Measurements from ENCODE around the gene EPS8L2. TPM values are rescaled to one million over a fixed set of nuclear protein-coding genes. Genes with fewer than 3 reads are reported as not detected.

The EPS8L2 gene
- total RNA-seq, 1 donor from 2014 or later = 3.0 TPM

- peak in 1 of 2 donors; percentile 48 for DNase-seq (ENCODE audit: low read depth in 2 of 2)
Measured at GRCh38 chr11:774873-775592, 69.0 kb downstream of the EPS8L2 start.

GRCh38 chr11:776263-776560 lies 70.2 kb downstream of the EPS8L2 start:
- DNase-seq (ENCODE audit: low read depth in 2 of 2) = no peak

- peak in 1 of 2 donors; percentile 40 for DNase-seq (ENCODE audit: low read depth in 2 of 2)
Measured at GRCh38 chr11:776561-777287, 70.7 kb downstream of the EPS8L2 start.

Other genes with a start within 250 kb of the EPS8L2 start
- gene RNH1, start 199.0 kb upstream of the EPS8L2 start, total RNA-seq = 210 and 302 TPM in 2 replicates
- 43.7 and 50.6 TPM in 2 replicates for gene HRAS, start 170.7 kb upstream of the EPS8L2 start, total RNA-seq
- gene LRRC56, start 168.7 kb upstream of the EPS8L2 start, total RNA-seq = 0.26 and 0.51 TPM in 2 replicates
- 0.90 and 2.0 TPM in 2 replicates for gene LMNTD2, start 145.5 kb upstream of the EPS8L2 start, total RNA-seq
- gene RASSF7, start 145.3 kb upstream of the EPS8L2 start, total RNA-seq = 13.9 and 17.4 TPM in 2 replicates
- 16.8 and 23.8 TPM in 2 replicates for gene PHRF1, start 129.8 kb upstream of the EPS8L2 start, total RNA-seq
- gene IRF7, start 90.3 kb upstream of the EPS8L2 start, total RNA-seq = 6.7 and 16.2 TPM in 2 replicates
- gene CDHR5, start 81.3 kb upstream of the EPS8L2 start, total RNA-seq = not detected in 2 replicates
- not detected in 2 replicates for gene SCT, start 79.0 kb upstream of the EPS8L2 start, total RNA-seq
- gene DRD4, start 69.0 kb upstream of the EPS8L2 start, total RNA-seq = under 0.01 TPM in 1 of 2 replicates, not detected in the other
- gene DEAF1, start 11.0 kb upstream of the EPS8L2 start, total RNA-seq = 30.9 and 37.6 TPM in 2 replicates
- gene TMEM80, start 10.4 kb upstream of the EPS8L2 start, total RNA-seq = 7.6 and 15.3 TPM in 2 replicates
- gene TALDO1, start 41.2 kb downstream of the EPS8L2 start, total RNA-seq = 112 and 113 TPM in 2 replicates
- gene GATD1, start 71.3 kb downstream of the EPS8L2 start, total RNA-seq = 19.3 and 32.4 TPM in 2 replicates
- under 0.01 and 0.13 TPM in 2 replicates for gene CEND1, start 83.9 kb downstream of the EPS8L2 start, total RNA-seq
- gene SLC25A22, start 92.0 kb downstream of the EPS8L2 start, total RNA-seq = 4.0 and 7.7 TPM in 2 replicates
- gene PIDD1, start 99.0 kb downstream of the EPS8L2 start, total RNA-seq = 4.5 and 4.9 TPM in 2 replicates
- gene RPLP2, start 103.7 kb downstream of the EPS8L2 start, total RNA-seq = 253 and 338 TPM in 2 replicates
- gene PNPLA2, start 112.7 kb downstream of the EPS8L2 start, total RNA-seq = 29.5 and 63.3 TPM in 2 replicates
- gene CRACR2B, start 121.7 kb downstream of the EPS8L2 start, total RNA-seq = 12.1 and 16.9 TPM in 2 replicates
- gene CD151, start 126.7 kb downstream of the EPS8L2 start, total RNA-seq = 498 and 1,021 TPM in 2 replicates
- gene POLR2L, start 136.3 kb downstream of the EPS8L2 start, total RNA-seq = 200 and 256 TPM in 2 replicates
- gene TSPAN4, start 136.6 kb downstream of the EPS8L2 start, total RNA-seq = 73.4 and 118 TPM in 2 replicates
- gene CHID1, start 204.6 kb downstream of the EPS8L2 start, total RNA-seq = 29.5 and 39.8 TPM in 2 replicates
- 25.9 and 37.6 TPM in 2 replicates for gene AP2A2, start 219.6 kb downstream of the EPS8L2 start, total RNA-seq